ENCODE data around the gene GLG1.
"Not testable (repeated sequence)": the region's sequence is repeated elsewhere in the genome, so short reads cannot be mapped to it uniquely, and the experiment has no call there.

DNA sequence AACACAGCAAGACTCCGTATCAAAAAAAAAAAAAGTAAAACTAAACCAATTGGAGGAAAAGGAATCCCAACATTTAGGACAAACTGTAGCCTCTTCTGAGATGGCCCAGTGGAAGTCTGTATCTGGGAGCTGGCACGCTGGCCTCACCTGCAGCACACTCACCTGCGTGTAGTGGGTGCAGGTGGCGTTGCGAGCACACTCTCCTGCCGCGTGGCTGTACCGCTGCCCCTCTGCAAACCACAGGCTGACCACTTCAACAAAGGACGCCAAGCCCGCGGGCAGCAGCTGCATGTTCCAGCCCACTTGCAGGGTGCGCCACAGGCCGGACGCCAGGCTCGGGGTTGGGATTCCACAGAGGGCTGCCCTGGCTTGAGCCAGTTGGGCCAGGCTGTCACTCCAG lies 189.0 kb downstream of the GLG1 start:
- TF ChIP-seq, protein P1, sequence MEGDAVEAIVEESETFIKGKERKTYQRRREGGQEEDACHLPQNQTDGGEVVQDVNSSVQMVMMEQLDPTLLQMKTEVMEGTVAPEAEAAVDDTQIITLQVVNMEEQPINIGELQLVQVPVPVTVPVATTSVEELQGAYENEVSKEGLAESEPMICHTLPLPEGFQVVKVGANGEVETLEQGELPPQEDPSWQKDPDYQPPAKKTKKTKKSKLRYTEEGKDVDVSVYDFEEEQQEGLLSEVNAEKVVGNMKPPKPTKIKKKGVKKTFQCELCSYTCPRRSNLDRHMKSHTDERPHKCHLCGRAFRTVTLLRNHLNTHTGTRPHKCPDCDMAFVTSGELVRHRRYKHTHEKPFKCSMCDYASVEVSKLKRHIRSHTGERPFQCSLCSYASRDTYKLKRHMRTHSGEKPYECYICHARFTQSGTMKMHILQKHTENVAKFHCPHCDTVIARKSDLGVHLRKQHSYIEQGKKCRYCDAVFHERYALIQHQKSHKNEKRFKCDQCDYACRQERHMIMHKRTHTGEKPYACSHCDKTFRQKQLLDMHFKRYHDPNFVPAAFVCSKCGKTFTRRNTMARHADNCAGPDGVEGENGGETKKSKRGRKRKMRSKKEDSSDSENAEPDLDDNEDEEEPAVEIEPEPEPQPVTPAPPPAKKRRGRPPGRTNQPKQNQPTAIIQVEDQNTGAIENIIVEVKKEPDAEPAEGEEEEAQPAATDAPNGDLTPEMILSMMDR (IDR thresholded peaks at IDR 0.05; ENCODE audit: low read length): not testable (repeated sequence)
- TF ChIP-seq EZH2 (optimal IDR thresholded peaks at IDR 0.05; ENCODE audit: low read depth, low read length): not testable (repeated sequence)
